ENCODE measurements around the gene CHST4. TPM values are rescaled to one million over a fixed set of nuclear protein-coding genes. Genes with fewer than 3 reads are reported as not detected.
A peak's percentile ranks its signal among the peaks of the same experiment; 100 is the strongest.

The CHST4 gene
- total RNA-seq, 3 donors from 2014 or later: 0.59 to 1.3 (median 0.66) TPM

GRCh38 chr16:71567931-71568330 is 41.7 kb downstream of the CHST4 start:
- peak overlapping the region in 1 of 2 donors; percentile 54 for H3K27ac ChIP-seq
- H3K36me3 ChIP-seq: no peaks in the 10 kb centered on the region
- no peaks in the 10 kb centered on the region for H3K4me1 ChIP-seq
- DNase-seq (ENCODE audit: low spot score in 2 of 2): no peak
- H3K4me3 ChIP-seq: no peak overlapping the region
- H3K27me3 ChIP-seq: no peaks in the 10 kb centered on the region
- no peaks in the 10 kb centered on the region for H3K9me3 ChIP-seq
- intact Hi-C loops (cut with DNase I; ENCODE audit: low total_unique reads): no loop called here
- TF ChIP-seq POLR2AphosphoS5 (IDR thresholded peaks at IDR 0.05) (no peak), POLR2A (IDR thresholded peaks at IDR 0.05) (no peak), CTCF (IDR thresholded peaks at IDR 0.05) (no peak)

GRCh38 chr16:71568551-71568950 is 42.3 kb downstream of the CHST4 start:
- no peaks in the 10 kb centered on the region for H3K27me3 ChIP-seq
- no peaks in the 10 kb centered on the region for H3K9me3 ChIP-seq
- H3K27ac ChIP-seq: peak overlapping the region in 1 of 2 donors; percentile 54
- no peak overlapping the region for H3K4me3 ChIP-seq
- no peak for DNase-seq (ENCODE audit: low spot score in 2 of 2)
- no peaks in the 10 kb centered on the region for H3K4me1 ChIP-seq
- no peak for TF ChIP-seq POLR2A (IDR thresholded peaks at IDR 0.05)
- no peak for TF ChIP-seq CTCF (IDR thresholded peaks at IDR 0.05)
- TF ChIP-seq POLR2AphosphoS5 (IDR thresholded peaks at IDR 0.05): no peak
- intact Hi-C loops (cut with DNase I; ENCODE audit: low total_unique reads): no loop called here
- H3K36me3 ChIP-seq: no peaks in the 10 kb centered on the region

GRCh38 chr16:71569621-71570020 is 43.4 kb downstream of the CHST4 start:
- no peak for DNase-seq (ENCODE audit: low spot score in 2 of 2)
- H3K4me1 ChIP-seq: no peaks in the 10 kb centered on the region
- H3K27me3 ChIP-seq: no peaks in the 10 kb centered on the region
- intact Hi-C loops (cut with DNase I; ENCODE audit: low total_unique reads): no loop called here
- H3K9me3 ChIP-seq: no peaks in the 10 kb centered on the region
- H3K4me3 ChIP-seq: no peak overlapping the region
- no peak overlapping the region for H3K27ac ChIP-seq
- no peaks in the 10 kb centered on the region for H3K36me3 ChIP-seq
- no peak for TF ChIP-seq POLR2AphosphoS5 (IDR thresholded peaks at IDR 0.05)
- no peak for TF ChIP-seq CTCF (IDR thresholded peaks at IDR 0.05)
- no peak for TF ChIP-seq POLR2A (IDR thresholded peaks at IDR 0.05)

GRCh38 chr16:71570144-71570543 is 43.9 kb downstream of the CHST4 start:
- no peaks in the 10 kb centered on the region for H3K4me1 ChIP-seq
- no peak overlapping the region for H3K4me3 ChIP-seq
- no peaks in the 10 kb centered on the region for H3K27me3 ChIP-seq
- no peaks in the 10 kb centered on the region for H3K9me3 ChIP-seq
- intact Hi-C loops (cut with DNase I; ENCODE audit: low total_unique reads): no loop called here
- TF ChIP-seq CTCF (IDR thresholded peaks at IDR 0.05) (no peak), POLR2AphosphoS5 (IDR thresholded peaks at IDR 0.05) (no peak), POLR2A (IDR thresholded peaks at IDR 0.05) (no peak)
- no peaks in the 10 kb centered on the region for H3K36me3 ChIP-seq
- no peak for DNase-seq (ENCODE audit: low spot score in 2 of 2)
- H3K27ac ChIP-seq: no peak overlapping the region

GRCh38 chr16:71572497-71573116 is 46.4 kb downstream of the CHST4 start:
- Histone ChIP-seq H3K36me3 (no peaks in the 10 kb centered on the region), H3K27me3 (peaks cover 0 to 5% of the 10 kb centered on the region in 2 donors), H3K4me3 (no peak overlapping the region), H3K4me1 (no peaks in the 10 kb centered on the region), H3K9me3 (no peaks in the 10 kb centered on the region), H3K27ac (no peak overlapping the region)
- no peak for DNase-seq (ENCODE audit: low spot score in 2 of 2)
- intact Hi-C loops (cut with DNase I; ENCODE audit: low total_unique reads): no loop called here
- TF ChIP-seq CTCF (IDR thresholded peaks at IDR 0.05) (no peak), POLR2A (IDR thresholded peaks at IDR 0.05) (no peak), POLR2AphosphoS5 (IDR thresholded peaks at IDR 0.05) (no peak)

All from breast epithelium (tissue), 4 donors.